OCI-LY1 (cell line): ENCODE data around the gene C1orf87.

Experiments
- H2AFZ ChIP-seq: fragments of 200-600 bp; sonication (generic), shearing (Covaris generic); 2 replicates; pipeline ENCODE4 v1.6.0; 2014; ENCODE audit warnings: antibody characterized with exemption, mild to moderate bottlenecking, low read length
- H3F3A ChIP-seq: fragments of 200-600 bp; sonication (generic), shearing (Covaris generic); 2 replicates; pipeline ENCODE4 v1.6.0; 2014; ENCODE audit warnings: mild to moderate bottlenecking, antibody characterized with exemption, low read length, moderate library complexity; ENCODE audit not compliant: insufficient read depth
- H3K27ac ChIP-seq: fragments of 200-600 bp; sonication (generic); 2 replicates; pipeline ENCODE4 v1.5.1; 2014; ENCODE audit warnings: low read length, mixed run types, mild to moderate bottlenecking, low read depth; ENCODE audit not compliant: poor library complexity, severe bottlenecking
- H3K27me3 ChIP-seq: fragments of 200-600 bp; sonication (generic); 2 replicates; pipeline ENCODE4 v1.6.0; 2014; ENCODE audit warnings: antibody characterized with exemption, mild to moderate bottlenecking, low read length, moderate library complexity; ENCODE audit not compliant: insufficient read depth
- H3K36me3 ChIP-seq: fragments of 200-600 bp; sonication (generic); 2 replicates; pipeline ENCODE4 v1.6.1; 2014; ENCODE audit warnings: mild to moderate bottlenecking, antibody characterized with exemption, low read length, moderate library complexity, mixed read lengths; ENCODE audit not compliant: insufficient read depth
- H3K4me1 ChIP-seq: fragments of 200-600 bp; sonication (generic); 2 replicates; pipeline ENCODE4 v1.5.1; 2014; ENCODE audit warnings: mild to moderate bottlenecking, low read length, moderate library complexity; ENCODE audit not compliant: insufficient read depth, severe bottlenecking
- H3K4me2 ChIP-seq: fragments of 200-600 bp; sonication (generic), shearing (Covaris generic); 2 replicates; pipeline ENCODE4 v1.6.1; 2014; ENCODE audit warnings: low read length
- H3K4me3 ChIP-seq: fragments of 200-600 bp; sonication (generic); 2 replicates; pipeline ENCODE4 v1.5.1; 2014; ENCODE audit warnings: low read length, low read depth, mild to moderate bottlenecking, mixed read lengths; ENCODE audit not compliant: poor library complexity, severe bottlenecking
- H3K79me2 ChIP-seq: fragments of 200-600 bp; shearing (Covaris generic); 2 replicates; pipeline ENCODE4 v1.6.1; 2016; ENCODE audit warnings: mixed run types, low read length, mixed read lengths; ENCODE audit not compliant: insufficient read depth
- H3K9ac ChIP-seq: fragments of 200-600 bp; sonication (generic), shearing (Covaris generic); 2 replicates; pipeline ENCODE4 v1.6.1; 2014; ENCODE audit warnings: mild to moderate bottlenecking, low read length, mixed read lengths
- H3K9me2 ChIP-seq: fragments of 200-600 bp; sonication (generic), shearing (Covaris generic); 2 replicates; pipeline ENCODE4 v1.6.1; 2014; ENCODE audit warnings: low read depth, mild to moderate bottlenecking, low read length, mixed read lengths
- H3K9me3 ChIP-seq: fragments of 200-600 bp; shearing (Covaris generic); 2 replicates; pipeline ENCODE4 v1.6.1; 2014; ENCODE audit warnings: low read length, mixed read lengths
- H4K20me1 ChIP-seq: fragments of 200-600 bp; sonication (generic), shearing (Covaris generic); 2 replicates; pipeline ENCODE4 v1.6.0; 2016; ENCODE audit warnings: mild to moderate bottlenecking, low read length; ENCODE audit not compliant: insufficient read depth
- CTCF ChIP-seq: fragments of 200-600 bp; sonication (generic), shearing (Covaris generic); IDR thresholded peaks from 2 replicates; pipeline ENCODE4 v1.5.1; 2017; ENCODE audit warnings: mild to moderate bottlenecking, antibody characterized with exemption, low read length, moderate library complexity, mixed read lengths
- EZH2 ChIP-seq: fragments of 200-600 bp; sonication (generic), shearing (Covaris generic); IDR thresholded peaks from 2 replicates; pipeline ENCODE4 v1.8.0; 2017; ENCODE audit warnings: borderline replicate concordance, mixed run types, mild to moderate bottlenecking, antibody characterized with exemption, low read length, moderate library complexity, mixed read lengths

C1orf87 gene

GRCh38 chr1:60078182-60078581 is 4.6 kb upstream of the C1orf87 start:
- no peaks in the 10 kb centered on the region for H3K79me2 ChIP-seq
- H3K27me3 ChIP-seq = no peaks in the 10 kb centered on the region
- no peaks in the 10 kb centered on the region for H3K36me3 ChIP-seq
- no peak overlapping the region for H3K4me3 ChIP-seq
- no peak overlapping the region for H3K9ac ChIP-seq
- no peaks in the 10 kb centered on the region for H3K9me2 ChIP-seq
- no peaks in the 10 kb centered on the region for H4K20me1 ChIP-seq
- no peak overlapping the region for H3K4me2 ChIP-seq
- H3K9me3 ChIP-seq = no peaks in the 10 kb centered on the region
- H3F3A ChIP-seq = no peaks in the 10 kb centered on the region
- TF ChIP-seq EZH2 (no peak), CTCF (no peak)
- H2AFZ ChIP-seq = no peak overlapping the region
- H3K4me1 ChIP-seq = no peaks in the 10 kb centered on the region
- H3K27ac ChIP-seq = no peak overlapping the region

- no peak overlapping the region for H3K27ac ChIP-seq
- no peaks in the 10 kb centered on the region for H3K9me3 ChIP-seq
- no peaks in the 10 kb centered on the region for H3K27me3 ChIP-seq
- no peaks in the 10 kb centered on the region for H3K4me1 ChIP-seq
- H3K4me2 ChIP-seq = no peak overlapping the region
- H3K79me2 ChIP-seq = no peaks in the 10 kb centered on the region
- no peaks in the 10 kb centered on the region for H4K20me1 ChIP-seq
- TF ChIP-seq CTCF = no peak
- TF ChIP-seq EZH2 = no peak
- H3K9ac ChIP-seq = no peak overlapping the region
- H3K9me2 ChIP-seq = no peaks in the 10 kb centered on the region
- no peak overlapping the region for H2AFZ ChIP-seq
- H3F3A ChIP-seq = no peaks in the 10 kb centered on the region
- no peaks in the 10 kb centered on the region for H3K36me3 ChIP-seq
- H3K4me3 ChIP-seq = no peak overlapping the region
Measured at GRCh38 chr1:60071296-60071695, 2.3 kb downstream of the C1orf87 start.

GRCh38 chr1:60069691-60070090 is 3.9 kb downstream of the C1orf87 start:
- Histone ChIP-seq H3K4me2 (no peak overlapping the region), H3K9me3 (no peaks in the 10 kb centered on the region), H3F3A (no peaks in the 10 kb centered on the region), H3K36me3 (no peaks in the 10 kb centered on the region), H3K9ac (no peak overlapping the region), H3K4me3 (no peak overlapping the region), H3K27me3 (no peaks in the 10 kb centered on the region), H2AFZ (no peak overlapping the region), H3K27ac (no peak overlapping the region), H4K20me1 (no peaks in the 10 kb centered on the region), H3K79me2 (no peaks in the 10 kb centered on the region), H3K4me1 (no peaks in the 10 kb centered on the region), H3K9me2 (no peaks in the 10 kb centered on the region)
- TF ChIP-seq EZH2 (no peak), CTCF (no peak)
